Stimulated activated CD4-positive, alpha-beta T cell treated with anti-CD3 and anti-CD28 coated beads, TNF-alpha, amount 100 ng/mL, for 4 hours (primary cell): ENCODE measurements around the gene TRHDE.
"Not testable (repeated sequence)": the region's sequence is repeated elsewhere in the genome, so short reads cannot be mapped to it uniquely, and the experiment has no call there.

Experiments used
- DNase-seq, 3 experiments: peaks; one replicate each; pipeline ENCODE4 v3.0.0-alpha.2; 2020; ENCODE audit warnings: low read depth in 3 of 3

TRHDE gene

GRCh38 chr12:72511498-72511897 lies 239.3 kb downstream of the TRHDE start:
- no peak for DNase-seq

GRCh38 chr12:72511906-72512305 lies 239.7 kb downstream of the TRHDE start:
- DNase-seq: no peak

GRCh38 chr12:72520044-72520678 lies 248.0 kb downstream of the TRHDE start:
- not testable (repeated sequence) for DNase-seq

GRCh38 chr12:72521326-72521725 lies 249.2 kb downstream of the TRHDE start:
- no peak for DNase-seq

GRCh38 chr12:72522411-72522810 lies 250.2 kb downstream of the TRHDE start:
- DNase-seq: no peak

GRCh38 chr12:72523754-72524153 lies 251.6 kb downstream of the TRHDE start:
- no peak for DNase-seq

GRCh38 chr12:72535212-72535990 lies 263.2 kb downstream of the TRHDE start:
- DNase-seq: no peak

- no peak for DNase-seq
Measured at GRCh38 chr12:72540811-72541210, 268.6 kb downstream of the TRHDE start.

- DNase-seq: no peak
Measured at GRCh38 chr12:72543777-72544467, 271.8 kb downstream of the TRHDE start.

GRCh38 chr12:72546106-72546505 lies 273.9 kb downstream of the TRHDE start:
- DNase-seq: no peak

GRCh38 chr12:72547573-72547972 lies 275.4 kb downstream of the TRHDE start:
- DNase-seq: no peak

- no peak for DNase-seq
Measured at GRCh38 chr12:72549184-72549583, 277.0 kb downstream of the TRHDE start.

- DNase-seq: no peak
Measured at GRCh38 chr12:72560003-72560769, 288.0 kb downstream of the TRHDE start.

GRCh38 chr12:72570601-72571000 lies 298.4 kb downstream of the TRHDE start:
- DNase-seq: no peak

GRCh38 chr12:72574138-72574537 lies 302.0 kb downstream of the TRHDE start:
- DNase-seq: no peak

GRCh38 chr12:72578327-72578726 lies 306.2 kb downstream of the TRHDE start:
- no peak for DNase-seq

GRCh38 chr12:72586456-72586855 lies 314.3 kb downstream of the TRHDE start:
- DNase-seq: no peak

GRCh38 chr12:72602581-72602980 lies 330.4 kb downstream of the TRHDE start:
- no peak for DNase-seq

- no peak for DNase-seq
Measured at GRCh38 chr12:72605975-72606374, 333.8 kb downstream of the TRHDE start.

GRCh38 chr12:72610342-72610741 lies 338.2 kb downstream of the TRHDE start:
- DNase-seq: no peak

- no peak for DNase-seq
Measured at GRCh38 chr12:72610854-72611358, 338.7 kb downstream of the TRHDE start.

- DNase-seq: no peak
Measured at GRCh38 chr12:72612171-72612570, 340.0 kb downstream of the TRHDE start.
